Measurements from ENCODE around the gene SEMA3D. TPM values are rescaled to one million over a fixed set of nuclear protein-coding genes. Genes with fewer than 3 reads are reported as not detected.

SEMA3D gene
- total RNA-seq, 1 experiment from 2014 or later: 1.4 TPM

- TF ChIP-seq ZBTB33 (IDR thresholded peaks at IDR 0.05; ENCODE audit: extremely low read depth, insufficient replicate concordance, low read length) (no peak), POLR2A (IDR thresholded peaks at IDR 0.05; ENCODE audit: borderline replicate concordance, extremely low read depth, insufficient read depth, insufficient read length) (no peak), EGR1 (IDR thresholded peaks at IDR 0.05; ENCODE audit: low read depth) (no peak)
Observed at GRCh38 chr7:85205754-85206153, 18.9 kb upstream of the SEMA3D start (continued).

- intact Hi-C loops (cut with micrococcal nuclease): no loop called here
- TF ChIP-seq CEBPB (IDR thresholded peaks at IDR 0.05; ENCODE audit: low read depth) (no peak), ZBTB33 (IDR thresholded peaks at IDR 0.05; ENCODE audit: extremely low read depth, insufficient replicate concordance, low read length) (no peak)
- H3K4me3 ChIP-seq (replicated peaks in 1 of 2; ENCODE audit: low read depth in 1 of 2, low read length in 2 of 2): no peak overlapping the region
- no peaks in the 10 kb centered on the region for H3K36me3 ChIP-seq (ENCODE audit: control insufficient read depth in 1 of 2, insufficient read depth in 2 of 2, low read length in 2 of 2)
- no peaks in the 10 kb centered on the region for H3K4me1 ChIP-seq (ENCODE audit: control insufficient read depth in 1 of 2, insufficient read depth in 2 of 2, low read length in 2 of 2)
- no peaks in the 10 kb centered on the region for H3K27me3 ChIP-seq (ENCODE audit: insufficient read depth, low read length)
- ChIA-PET POLR2A (no interaction called here), CTCF (no interaction called here), RAD21 (ENCODE audit: low non-redundant PET in 1 of 2, low total read pairs in 2 of 2, uncharacterized antibody in 2 of 2, unreplicated experiment in 2 of 2) (no interaction called here)
- ATAC-seq (no peak), DNase-seq (ENCODE audit: low read depth, low spot score) (no peak)
- no peak overlapping the region for H3K9ac ChIP-seq (ENCODE audit: low read length)
- no peaks in the 10 kb centered on the region for H3K79me2 ChIP-seq (ENCODE audit: insufficient read depth, low read length)
- H3K9me3 ChIP-seq (ENCODE audit: control insufficient read depth in 1 of 2, insufficient read depth in 1 of 2, low read depth in 1 of 2, low read length in 2 of 2): no peaks in the 10 kb centered on the region
- H2AFZ ChIP-seq (ENCODE audit: low read depth, low read length, poor library complexity, severe bottlenecking): no peak overlapping the region
- no peak overlapping the region for H3K27ac ChIP-seq (ENCODE audit: low read depth, low read length)
- no TSS peak for BruUV-seq (replicated peaks)
- no peak overlapping the region for H3K4me2 ChIP-seq (ENCODE audit: low read length)
- H4K20me1 ChIP-seq (ENCODE audit: insufficient read depth): no peaks in the 10 kb centered on the region
- no peaks in the 10 kb centered on the region for H3K9me2 ChIP-seq (ENCODE audit: insufficient read depth)
Observed at GRCh38 chr7:85204496-85204895, 17.6 kb upstream of the SEMA3D start.
